IMR-90 (cell line): ENCODE data around the gene USP5. TPM values are rescaled to one million over a fixed set of nuclear protein-coding genes. Genes with fewer than 3 reads are reported as not detected.

Experiments used
- ATAC-seq: fragments of 200-7000 bp; cut with Tn5 transposase; 2 replicates; pipeline ENCODE4 v1.9.1; 2020; ENCODE audit warnings: low read depth, mild to moderate bottlenecking, moderate library complexity
- BruUV-seq: library from RNA; stranded (reverse); fragments of 400-500 nt; replicated peaks from 2 replicates; lab custom pipeline; 2021; lab: Mats Ljungman, UMichigan
- CTCF ChIA-PET: fragments of 300-600 bp; formaldehyde crosslinking; extraction: SDS; loops from one replicate; lab custom pipeline; 2021; ENCODE audit warnings: antibody characterized with exemption; lab: Yijun Ruan, JAX
- POLR2A ChIA-PET: fragments of 300-600 bp; sonication (Branson Sonifier 250); formaldehyde crosslinking; loops from one replicate; lab custom pipeline; 2022; ENCODE audit warnings: antibody characterized with exemption; ENCODE audit not compliant: unreplicated experiment; lab: Charles Lee
- DNase-seq: peaks from one replicate; pipeline ENCODE4 v3.0.0; 2013
- H2AFZ ChIP-seq: replicated peaks from 2 replicates; pipeline ENCODE3; 2013; ENCODE audit warnings: low read length, mild to moderate bottlenecking; ENCODE audit not compliant: poor library complexity
- H2AK5ac ChIP-seq: 2 replicates; pipeline ENCODE4 v1.6.1; 2013; ENCODE audit warnings: low read depth, low read length, inconsistent platforms
- H2AK9ac ChIP-seq: replicated peaks from 2 replicates; pipeline ENCODE3; 2013; ENCODE audit warnings: mild to moderate bottlenecking, low read depth, low read length, moderate library complexity; ENCODE audit not compliant: poor library complexity
- H2BK120ac ChIP-seq: 2 replicates; pipeline ENCODE4 v1.6.1; 2013; ENCODE audit warnings: low read depth, low read length, inconsistent platforms
- H2BK15ac ChIP-seq: 3 replicates; pipeline ENCODE4 v1.6.1; 2013; ENCODE audit warnings: low read depth, low read length, inconsistent platforms
- H2BK20ac ChIP-seq: 2 replicates; pipeline ENCODE4 v1.6.1; 2013; ENCODE audit warnings: low read depth, mild to moderate bottlenecking, inconsistent platforms, low read length, moderate library complexity
- H2BK5ac ChIP-seq: 2 replicates; pipeline ENCODE4 v1.6.1; 2013; ENCODE audit warnings: mild to moderate bottlenecking, low read depth, low read length, inconsistent platforms; ENCODE audit not compliant: poor library complexity, severe bottlenecking
- H3K14ac ChIP-seq: replicated peaks from 2 replicates; pipeline ENCODE4 v1.6.1; 2013; ENCODE audit warnings: low read depth, low read length, inconsistent platforms
- H3K18ac ChIP-seq: 2 replicates; pipeline ENCODE4 v1.6.1; 2013; ENCODE audit warnings: low read depth, low read length, control low read depth
- H3K23ac ChIP-seq: 2 replicates; pipeline ENCODE4 v1.6.1; 2013; ENCODE audit warnings: low read depth, low read length, inconsistent platforms
- H3K27ac ChIP-seq: 2 replicates; pipeline ENCODE4 v1.5.1; 2013; ENCODE audit warnings: mild to moderate bottlenecking, control low read depth, low read length; ENCODE audit not compliant: insufficient read depth
- H3K27me3 ChIP-seq: 2 replicates; pipeline ENCODE4 v1.6.1; 2013; ENCODE audit warnings: low read length; ENCODE audit not compliant: control insufficient read depth, insufficient read depth
- H3K36me3 ChIP-seq: 2 replicates; pipeline ENCODE4 v1.6.1; 2013; ENCODE audit warnings: low read length, mixed read lengths; ENCODE audit not compliant: control insufficient read depth, insufficient read depth
- H3K4ac ChIP-seq: 2 replicates; pipeline ENCODE4 v1.6.1; 2013; ENCODE audit warnings: low read depth, low read length, inconsistent platforms
- H3K4me1 ChIP-seq: 2 replicates; pipeline ENCODE4 v1.6.1; 2013; ENCODE audit warnings: low read length, mixed read lengths; ENCODE audit not compliant: control insufficient read depth, insufficient read depth
- H3K4me2 ChIP-seq: 2 replicates; pipeline ENCODE4 v1.6.1; 2013; ENCODE audit warnings: low read depth, mild to moderate bottlenecking, control low read depth, low read length, moderate library complexity
- H3K4me3 ChIP-seq: 2 replicates; pipeline ENCODE4 v1.5.1; 2013; ENCODE audit warnings: low read depth, mild to moderate bottlenecking, control low read depth, low read length, moderate library complexity; ENCODE audit not compliant: insufficient read depth
- H3K56ac ChIP-seq: 2 replicates; pipeline ENCODE4 v1.6.1; 2013; ENCODE audit warnings: low read length, inconsistent platforms; ENCODE audit not compliant: insufficient read depth; ENCODE audit errors: extremely low read depth
- H3K79me1 ChIP-seq, 2 experiments: 2 replicates each; pipeline ENCODE4 v1.6.1; 2013; ENCODE audit warnings: low read length in 2 of 2, inconsistent platforms in 1 of 2, low read depth in 1 of 2
- H3K9ac ChIP-seq: 2 replicates; pipeline ENCODE4 v1.6.1; 2013; ENCODE audit warnings: low read depth, low read length, control low read depth
- H3K9me1 ChIP-seq: 2 replicates; pipeline ENCODE4 v1.6.1; 2013; ENCODE audit warnings: low read length, inconsistent platforms; ENCODE audit not compliant: insufficient read depth
- H3K9me3 ChIP-seq: 2 replicates; pipeline ENCODE4 v1.6.1; 2013; ENCODE audit warnings: low read length; ENCODE audit not compliant: control insufficient read depth, insufficient read depth
- H4K20me1 ChIP-seq: 2 replicates; pipeline ENCODE4 v1.6.1; 2013; ENCODE audit warnings: low read length, inconsistent platforms; ENCODE audit not compliant: insufficient read depth
- H4K5ac ChIP-seq: 2 replicates; pipeline ENCODE4 v1.6.1; 2013; ENCODE audit warnings: mild to moderate bottlenecking, low read depth, low read length, control low read depth
- H4K8ac ChIP-seq, 2 experiments: 2 replicates each; pipeline ENCODE4 v1.6.1; 2013; ENCODE audit warnings: low read depth in 2 of 2, low read length in 2 of 2, control low read depth in 1 of 2, inconsistent platforms in 1 of 2
- H4K91ac ChIP-seq: 2 replicates; pipeline ENCODE4 v1.6.1; 2013; ENCODE audit warnings: low read depth, low read length, inconsistent platforms; ENCODE audit not compliant: insufficient read depth
- FOS ChIP-seq: fragments of 150-350 bp; IDR thresholded peaks from 2 replicates; pipeline ENCODE4 v1.6.1; 2016; ENCODE audit warnings: low read depth, low read length
- WGBS, 2 experiments: methylation state at CpG; one replicate each; pipeline versions ENCODE4 v1.1.5 to v1.1.7; 2013; ENCODE audit warnings: missing lambda C conversion rate in 2 of 2; ENCODE audit not compliant: insufficient read length in 1 of 2; ENCODE audit errors: extremely low coverage in 2 of 2; 5-methylcytosine and 5-hydroxymethylcytosine counted together
- dilution Hi-C: fragments of 300-500 bp; cut with HindIII; formaldehyde crosslinking; loops from one replicate; pipeline ENCODE4 v1.14.3; 2018; ENCODE audit warnings: low sequenced_read_pairs; ENCODE audit not compliant: unreplicated experiment
- in situ Hi-C: fragments of 300-500 bp; cut with MboI; formaldehyde crosslinking; loops from 3 replicates; pipeline ENCODE4 v1.14.3; 2019; ENCODE audit warnings: low sequenced_read_pairs, inconsistent platforms, mixed read lengths
- intact Hi-C: fragments of 100-400 bp; cut with micrococcal nuclease; formaldehyde crosslinking; loops from 2 replicates; pipeline ENCODE4 v1.10.0; 2022
- polyA plus RNA-seq, 3 experiments: library from polyadenylated mRNA; depleted of rRNA; stranded (reverse); fragments of >200 nt; gene quantifications; 2 replicates each; pipeline ENCODE4 v1.2.3, GENCODE V29; 2012; ENCODE audit warnings: low replicate concordance in 1 of 3
- total RNA-seq: library from RNA; depleted of rRNA; stranded (reverse); fragments of >200 nt; gene quantifications from 2 replicates; pipeline ENCODE4 v1.2.3, GENCODE V29; 2012

Gene USP5
- total and polyA plus RNA-seq, 2 of the 4 experiments (the other 2 are of a cell fraction), result 69.7 to 125 TPM

GRCh38 chr12:6855322-6855721 lies 3.4 kb downstream of the USP5 start:
- 96% methylated on average over 9 of the region's 14 CpGs; no CpG with 5 or more reads in 1 of the 2 experiments for WGBS, 2 experiments
- Histone ChIP-seq H3K23ac (no peak overlapping the region), H3K14ac (no peak overlapping the region), H3K36me3 (peaks cover 46% of the 10 kb centered on the region), H3K18ac (no peak overlapping the region), H3K79me1 (peaks cover 20 to 45% of the 10 kb centered on the region in 2 experiments), H3K4me1 (peaks cover 5% of the 10 kb centered on the region), H4K8ac (no peak overlapping the region), H2AFZ (no peak overlapping the region), H2BK120ac (no peak overlapping the region), H2AK9ac (no peak overlapping the region), H4K5ac (no peak overlapping the region), H3K4me3 (no peak overlapping the region), H4K20me1 (peaks cover 15% of the 10 kb centered on the region), H2BK15ac (no peak overlapping the region), H3K56ac (no peak overlapping the region), H2AK5ac (no peak overlapping the region), H3K27me3 (no peaks in the 10 kb centered on the region), H3K4me2 (no peak overlapping the region), H2BK20ac (no peak overlapping the region), H2BK5ac (no peak overlapping the region), H3K27ac (no peak overlapping the region), H3K9me1 (no peaks in the 10 kb centered on the region), H4K91ac (no peak overlapping the region), H3K9ac (no peak overlapping the region), H3K4ac (no peak overlapping the region), H3K9me3 (no peaks in the 10 kb centered on the region)
- ATAC-seq, result no peak
- in situ Hi-C loops (no loop called here), dilution Hi-C loops (no loop called here), intact Hi-C loops (no loop called here)
- BruUV-seq, result no TSS peak
- DNase-seq, result no peak
- TF ChIP-seq FOS, result no peak
- POLR2A ChIA-PET, result no interaction called here
- CTCF ChIA-PET, result no interaction called here
